Germinal center (tissue), 1 donor: ENCODE results near the gene SPRING1.
A peak's percentile ranks its signal among the peaks of the same experiment; 100 is the strongest.

Source experiments
- DNase-seq: peaks from one replicate; pipeline ENCODE4 v3.0.0; 2012; ENCODE audit warnings: mixed read lengths, low spot score

SPRING1 gene

DNA sequence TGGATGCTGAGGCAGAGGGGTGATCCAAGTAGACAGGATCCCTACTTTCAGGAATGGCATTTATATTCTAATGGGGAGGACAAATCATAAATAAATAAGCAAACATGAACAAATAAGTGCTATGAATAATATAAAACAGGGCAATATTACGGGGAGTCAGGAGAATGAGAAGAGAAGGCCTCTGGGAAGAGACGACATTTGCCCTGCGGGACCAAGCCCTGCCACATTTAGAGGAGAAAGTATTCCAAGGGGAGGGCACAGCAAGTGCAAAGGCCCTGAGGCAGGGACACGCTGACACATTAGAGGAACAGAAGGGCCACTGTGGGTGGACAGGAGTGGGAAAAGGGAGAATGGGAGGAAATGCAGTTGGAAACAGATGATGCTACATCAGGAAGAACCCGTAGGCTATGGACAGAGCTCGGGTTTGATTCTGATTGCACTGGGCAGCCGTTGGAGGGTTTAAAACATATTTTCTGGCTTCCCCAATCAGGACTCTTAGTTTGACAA is 1.6 kb upstream of the SPRING1 start:
- no peak for DNase-seq

DNA sequence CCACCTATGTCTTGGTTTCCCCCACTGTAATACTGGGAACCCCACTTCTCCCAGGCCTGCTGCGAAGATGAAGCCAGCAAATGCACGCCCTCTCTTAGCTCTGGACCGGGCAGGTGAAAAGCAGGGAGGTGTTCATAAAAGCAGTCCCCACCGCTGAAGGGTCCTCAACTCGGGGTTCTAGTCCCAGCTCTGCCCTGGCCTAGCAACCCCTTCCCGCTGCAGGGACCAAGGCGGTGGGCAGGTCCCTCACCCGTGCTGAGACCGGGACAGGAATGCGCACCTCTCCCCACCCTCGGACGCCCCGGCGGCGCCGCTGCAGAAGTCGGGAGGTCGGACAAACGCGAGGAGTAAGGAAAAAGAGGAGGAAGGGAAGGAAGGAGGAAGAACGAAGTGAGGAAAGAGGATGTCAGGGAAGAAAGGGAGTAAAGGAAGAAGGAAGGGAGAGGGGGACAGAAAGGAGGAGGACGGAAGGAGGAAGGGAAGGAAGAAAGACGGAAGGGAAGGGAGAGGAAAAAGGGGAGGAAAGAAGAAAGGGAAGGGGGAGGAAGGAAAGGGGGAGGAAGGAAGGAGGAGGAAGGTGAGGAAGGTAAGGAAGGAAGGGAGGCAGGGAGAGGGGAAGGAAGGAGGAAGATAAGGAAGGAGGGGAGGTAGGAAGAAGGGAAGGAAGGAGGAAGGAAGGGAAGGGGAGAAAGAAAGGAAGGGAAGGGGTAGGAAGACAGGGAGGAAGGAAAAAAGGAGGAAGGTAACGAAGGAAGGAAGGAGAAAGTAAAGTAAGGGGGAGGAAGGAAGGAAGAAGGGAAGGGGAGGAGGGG is 701 bp downstream of the SPRING1 start:
- peak; percentile 18 for DNase-seq

DNA sequence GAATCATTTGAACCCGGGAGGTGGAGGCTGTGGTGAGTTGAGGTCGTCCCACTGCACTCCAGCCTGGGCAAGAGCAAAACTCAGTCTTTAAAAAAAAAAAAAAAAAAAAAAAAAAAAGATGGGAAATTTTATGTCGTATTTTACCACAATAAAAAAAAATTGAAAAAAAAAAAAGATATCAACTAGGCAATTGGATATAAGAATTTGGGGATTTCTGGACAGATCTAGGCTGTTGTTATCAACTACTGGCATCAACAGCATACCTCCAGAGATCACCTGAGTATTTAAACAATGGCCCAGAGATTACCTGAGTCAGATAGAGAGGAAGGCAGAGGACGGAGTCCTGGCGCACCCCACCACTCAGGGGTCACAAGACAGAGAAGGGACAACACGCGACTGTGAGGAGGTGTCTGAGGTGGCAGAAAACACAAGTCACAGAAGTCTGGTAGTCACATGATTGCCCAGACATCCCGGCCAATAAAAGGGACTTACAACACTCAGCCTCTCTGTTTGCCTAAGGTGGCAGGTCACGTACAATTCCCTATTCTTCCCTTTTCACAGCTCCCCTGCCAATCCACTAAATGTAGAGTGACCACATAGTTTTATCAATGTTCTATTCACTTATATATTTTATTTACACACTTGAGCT is 1.8 kb downstream of the SPRING1 start:
- no peak for DNase-seq

- no peak for DNase-seq
Observed at GRCh38 chr12:116735084-116735483, 2.8 kb downstream of the SPRING1 start.

- DNase-seq = no peak
Observed at GRCh38 chr12:116734156-116734768, 3.6 kb downstream of the SPRING1 start.

GRCh38 chr12:116731801-116732200 is 6.1 kb downstream of the SPRING1 start:
- no peak for DNase-seq

DNA sequence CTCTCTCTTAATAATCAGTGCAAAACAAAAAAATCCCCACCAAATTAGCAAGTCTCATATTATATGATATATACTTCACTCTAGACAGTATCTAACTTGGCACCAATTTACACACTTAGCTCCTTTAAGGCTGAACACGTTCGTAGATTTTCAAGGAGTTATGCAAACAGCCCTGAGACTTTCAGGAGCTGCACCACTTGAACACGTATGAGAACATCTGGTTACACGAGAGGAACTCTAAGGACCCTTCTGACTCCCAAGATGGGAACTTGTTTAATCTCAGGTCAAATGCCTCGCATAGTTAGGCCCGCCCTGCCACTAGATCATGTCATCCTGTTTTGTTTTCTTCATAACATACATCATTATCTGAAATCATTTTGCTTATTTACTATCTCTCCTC is 10.0 kb downstream of the SPRING1 start:
- DNase-seq = no peak

DNA sequence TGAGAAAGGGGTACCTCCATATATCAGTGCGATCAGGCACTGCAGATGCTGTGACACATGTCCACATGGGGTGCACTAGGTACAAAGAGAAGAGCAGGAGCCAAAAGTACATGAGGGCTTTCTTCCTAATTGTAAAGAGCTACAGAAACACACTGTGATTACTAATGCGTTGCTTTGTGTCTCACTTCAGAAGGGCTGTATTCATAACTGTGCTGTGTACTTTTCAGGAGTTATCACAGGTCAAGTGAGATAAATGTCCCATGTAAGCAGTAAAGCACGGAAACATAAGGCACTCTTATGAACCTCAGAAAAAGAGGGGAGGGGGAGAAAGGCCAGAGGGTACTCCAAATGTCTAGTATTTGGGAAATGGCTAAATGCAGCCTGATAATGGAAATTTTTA is 10.6 kb downstream of the SPRING1 start:
- DNase-seq = no peak

DNA sequence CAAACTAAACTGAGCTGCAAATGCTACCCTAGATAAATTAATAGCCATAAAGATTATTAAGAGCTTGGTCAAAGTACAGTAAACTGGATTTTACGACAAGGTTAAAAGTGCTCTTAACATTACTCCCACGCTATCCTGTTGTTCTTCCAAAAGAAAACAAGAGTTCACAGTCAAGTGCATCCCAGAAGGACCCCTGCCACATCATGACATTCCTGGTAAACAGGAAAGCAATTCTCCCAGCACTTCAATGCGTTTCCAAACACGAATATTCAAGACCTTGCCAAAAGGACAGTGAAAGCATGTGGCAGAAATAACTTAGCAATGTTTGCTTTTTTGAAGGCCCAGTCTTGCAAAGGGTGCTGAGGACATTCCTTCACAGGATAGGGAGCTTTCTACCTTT is 11.2 kb downstream of the SPRING1 start:
- no peak for DNase-seq

GRCh38 chr12:116722245-116722644 is 15.6 kb downstream of the SPRING1 start:
- no peak for DNase-seq

GRCh38 chr12:116719731-116720528 is 17.9 kb downstream of the SPRING1 start:
- no peak for DNase-seq

DNA sequence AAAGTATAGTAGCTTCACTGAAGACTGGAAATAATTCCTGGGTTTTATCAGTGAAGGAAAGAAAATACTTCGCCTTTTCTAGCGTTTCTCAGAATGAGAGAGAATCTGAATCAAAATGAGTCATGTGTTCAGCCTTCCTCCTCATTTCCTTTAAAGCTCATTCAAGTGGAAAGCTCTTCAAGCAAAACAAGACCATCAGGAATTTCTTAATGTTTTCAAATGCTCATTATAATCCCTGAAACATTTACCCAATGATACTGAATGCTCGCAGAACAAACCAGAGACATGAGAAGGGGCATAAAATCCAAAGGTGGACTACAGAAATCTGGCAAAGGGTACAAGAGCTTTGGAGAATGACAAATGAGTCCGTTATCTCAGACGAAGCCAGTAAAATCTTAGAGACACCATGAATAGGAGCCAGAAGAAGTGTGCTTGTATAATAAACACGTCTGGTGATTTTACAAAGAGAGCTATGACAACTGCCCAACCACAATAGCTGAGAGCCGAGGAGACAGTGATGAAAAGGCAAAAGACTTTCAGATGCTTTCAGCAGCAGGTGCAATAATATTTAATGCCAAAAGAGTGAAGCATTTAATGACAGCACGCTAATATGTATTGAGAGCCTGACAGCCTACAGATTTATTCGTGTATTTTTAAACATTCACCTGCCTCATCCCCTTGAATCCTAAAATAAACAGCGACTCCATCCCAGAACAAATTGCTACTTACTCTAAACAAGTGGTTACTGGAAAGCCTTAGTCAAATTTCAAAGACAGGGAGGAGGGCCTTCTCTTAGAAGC is 19.0 kb downstream of the SPRING1 start:
- DNase-seq = no peak

- no peak for DNase-seq
Observed at GRCh38 chr12:116717466-116718437, 20.1 kb downstream of the SPRING1 start.

- DNase-seq = no peak
Observed at GRCh38 chr12:116714175-116714574, 23.7 kb downstream of the SPRING1 start.

DNA sequence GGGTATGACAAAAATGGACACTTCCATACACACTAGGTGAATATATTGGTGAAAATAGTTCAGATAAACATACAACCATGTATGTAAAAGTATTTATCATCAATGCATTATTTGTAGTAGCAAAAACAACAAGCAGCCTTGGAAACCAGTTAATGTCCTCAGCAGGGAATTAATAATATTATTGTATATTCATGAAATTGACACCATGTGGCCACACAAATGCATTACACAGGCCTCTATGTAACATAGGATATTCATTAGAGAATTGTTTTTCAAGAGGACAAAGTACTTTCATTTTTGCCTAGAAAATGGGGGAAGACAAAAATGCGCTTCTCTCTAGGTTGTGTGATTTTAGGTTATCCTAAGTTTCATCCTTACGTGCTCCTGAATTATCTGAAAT is 24.3 kb downstream of the SPRING1 start:
- DNase-seq = no peak

- no peak for DNase-seq
Observed at GRCh38 chr12:116712458-116713303, 25.2 kb downstream of the SPRING1 start.

- no peak for DNase-seq
Observed at GRCh38 chr12:116710370-116711150, 27.3 kb downstream of the SPRING1 start.

DNA sequence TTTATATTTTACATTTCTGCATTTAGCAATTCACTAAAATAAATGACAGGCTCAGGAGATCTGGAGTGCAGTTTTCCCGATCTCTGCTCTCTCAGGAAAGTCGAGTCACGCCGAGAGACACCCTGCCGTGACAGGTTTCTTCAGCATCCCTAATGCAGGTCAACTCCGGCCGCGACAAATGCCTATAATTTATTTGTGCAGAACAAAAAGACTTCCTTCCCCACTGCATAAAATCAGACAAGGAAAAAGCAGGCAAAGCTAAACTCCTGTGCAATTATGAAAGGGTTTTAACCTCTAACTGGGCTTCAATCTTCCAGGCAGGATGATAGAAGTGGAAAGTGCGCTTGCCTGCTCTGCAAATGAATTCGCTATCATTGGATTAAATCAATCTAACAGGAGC is 28.1 kb downstream of the SPRING1 start:
- DNase-seq = no peak
